K562 (cell line): ENCODE results near the gene PRRG1. TPM values are rescaled to one million over a fixed set of nuclear protein-coding genes. Genes with fewer than 3 reads are reported as not detected.

ENCODE experiments used
- MEF2A ChIP-seq: IDR thresholded peaks from 2 replicates; pipeline ENCODE4 v1.6.1; 2011; ENCODE audit warnings: low read depth, mild to moderate bottlenecking, low read length, moderate library complexity; ENCODE audit not compliant: control insufficient read depth
- ZBTB40 ChIP-seq, 2 experiments: fragments of 450-650 bp in 1 of 2; sonication (generic) in 1 of 2; formaldehyde crosslinking in 1 of 2; IDR thresholded peaks; 2 replicates each; pipeline versions ENCODE4 v1.7.1 to v1.9.0; 2016 to 2022; ENCODE audit warnings: inconsistent platforms in 1 of 2, mild to moderate bottlenecking in 1 of 2, missing genetic modification reagents in 1 of 2
- polyA plus RNA-seq, 8 experiments: library from polyadenylated mRNA; depleted of rRNA in 4 of 8; stranded (reverse) in 5 of 8; unstranded in 3 of 8; fragments of >200 nt; fragmentation: Nextera tagmentation in 2 of 8; fragmentation: Illumina TruSeq in 1 of 8; extraction: Ambion mirVana in 2 of 8; extraction: Trizol in 1 of 8; gene quantifications; 2 replicates each; pipeline versions ENCODE4 v1.2.1 to v1.2.3, GENCODE V29; 2011 to 2014; ENCODE audit warnings: inconsistent platforms in 1 of 8, missing spikeins in 1 of 8
- total RNA-seq, 7 experiments: library from RNA; depleted of rRNA in 6 of 7; stranded (reverse); fragments of >200 nt in 6 of 7; fragmentation: Illumina TruSeq in 2 of 7; extraction: Trizol in 2 of 7; gene quantifications; 2 replicates each; pipeline versions ENCODE4 v1.2.1 to v1.2.3, GENCODE V29; 2011 to 2021; ENCODE audit warnings: low replicate concordance in 1 of 7

PRRG1 gene
- total and polyA plus RNA-seq, 9 of the 15 experiments (the other 6 are each of a cell fraction or from before 2014, with no cell fraction given), result 1.7 to 11.8 (median 4.2) TPM

DNA sequence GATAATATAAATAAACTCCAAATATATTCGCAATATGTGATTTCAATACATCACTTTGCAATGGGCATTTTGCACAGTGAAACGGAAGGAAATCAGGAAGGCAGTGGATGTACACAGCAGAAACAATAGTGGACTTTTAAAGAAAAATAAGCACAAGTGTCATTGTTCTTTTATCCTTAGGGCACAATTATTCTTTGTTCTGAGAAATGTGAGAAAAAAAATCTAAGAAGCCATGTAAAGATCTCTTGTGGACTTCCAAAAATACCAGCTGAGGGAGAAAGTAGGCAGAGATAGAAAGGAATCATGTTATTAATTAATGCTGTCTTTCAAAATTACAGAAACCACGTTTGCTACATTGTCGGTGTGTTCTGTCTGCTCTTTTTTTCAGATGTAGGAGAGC is 17.6 kb upstream of the PRRG1 start (continued):
- TF ChIP-seq ZBTB40 (IDR thresholded peaks at IDR 0.05) (no peak), ZBTB40 (CRISPR knock-in tag; IDR thresholded peaks at IDR 0.05) (no peak), MEF2A (no peak)
